Epithelial cell of prostate (primary cell): Measurements from ENCODE around the gene NUDT19.
"Not testable (repeated sequence)": the region's sequence is repeated elsewhere in the genome, so short reads cannot be mapped to it uniquely, and the experiment has no call there.

Source experiments
- DNase-seq: peaks from one replicate; pipeline ENCODE4 v3.0.0-alpha.2; 2011; ENCODE audit warnings: low read depth, low spot score
- H3K27ac ChIP-seq: fragments of 450-650 bp; 2 replicates; pipeline ENCODE4 v1.5.1; 2017; ENCODE audit warnings: mild to moderate bottlenecking

Gene NUDT19

DNA sequence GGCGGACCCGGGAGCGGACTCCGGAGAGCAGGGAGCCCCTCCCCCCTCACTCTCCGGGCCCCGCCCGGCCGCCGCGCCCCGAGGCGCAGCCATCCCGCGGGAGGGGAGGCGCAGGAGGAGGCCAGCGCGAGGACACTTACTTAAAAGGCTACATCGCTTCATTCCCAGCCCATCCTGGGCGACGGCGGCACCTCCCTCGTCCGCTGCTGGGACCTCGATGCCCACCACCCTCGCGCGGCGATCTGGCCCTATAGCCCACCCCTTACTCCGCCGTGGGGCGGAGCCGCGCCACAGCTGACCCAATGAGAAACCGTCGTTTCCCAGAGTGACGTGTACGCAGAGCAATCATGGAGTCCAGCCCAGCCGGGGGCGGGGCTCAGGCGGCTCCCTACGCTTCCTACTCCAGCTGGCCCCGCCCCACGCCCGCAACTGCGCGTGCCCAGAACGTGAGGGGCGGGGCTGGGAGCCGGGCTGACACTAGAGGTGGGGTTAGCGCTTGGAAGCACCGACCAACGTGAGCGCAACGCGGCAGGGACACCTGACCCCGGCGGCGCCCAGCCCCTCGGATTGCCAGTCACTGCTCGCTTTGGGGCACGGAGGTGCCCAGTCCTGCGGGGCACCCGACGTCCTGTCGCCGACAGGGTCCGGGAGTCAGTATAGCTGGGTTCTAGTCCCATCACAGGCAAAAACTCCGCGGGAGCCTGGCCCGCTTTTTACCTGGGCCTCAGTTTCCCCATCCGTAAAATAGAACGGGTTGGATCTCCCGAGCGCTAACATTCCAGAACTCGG is 16.5 kb upstream of the NUDT19 start, which contains the start of gene ANKRD27:
ANKRD27 (minus strand) TSS at position 250 of the 789 bp plus-strand sequence. CDS start 16,165 bp downstream, outside the sequence.
- DNase-seq: peak; percentile 84
- peak within 1 kb of the TSS; percentile 47 for H3K27ac ChIP-seq

DNA sequence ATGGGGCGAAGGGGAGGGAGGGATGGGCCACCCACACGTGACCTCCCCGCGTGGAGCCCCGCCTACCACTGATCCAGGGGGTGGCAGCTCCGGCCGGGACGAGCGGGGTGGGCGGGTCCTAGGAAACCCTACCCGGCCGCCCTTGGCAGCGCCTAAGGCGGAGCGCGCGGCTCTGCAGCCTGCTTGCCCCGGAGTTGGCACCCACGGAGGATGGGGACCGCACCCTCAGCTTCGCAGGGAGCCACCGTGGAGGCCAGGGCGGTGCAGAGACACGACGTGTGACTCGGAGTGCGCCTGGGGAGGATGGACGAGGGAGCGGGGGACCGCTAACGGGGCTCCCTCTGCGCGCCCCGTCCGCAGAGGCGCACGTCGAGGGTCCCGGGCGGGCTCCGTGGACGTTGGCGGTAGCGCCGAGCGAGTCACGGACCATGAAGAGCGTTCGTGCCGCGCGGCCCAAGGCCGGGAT is 15.9 kb upstream of the NUDT19 start, which contains the start of gene RGS9BP:
RGS9BP (plus strand) TSS at position 129 of the 466 bp plus-strand sequence. CDS start 416 bp downstream, outside the sequence.
- peak within 1 kb of the TSS; percentile 47 for H3K27ac ChIP-seq
- DNase-seq: no peak

DNA sequence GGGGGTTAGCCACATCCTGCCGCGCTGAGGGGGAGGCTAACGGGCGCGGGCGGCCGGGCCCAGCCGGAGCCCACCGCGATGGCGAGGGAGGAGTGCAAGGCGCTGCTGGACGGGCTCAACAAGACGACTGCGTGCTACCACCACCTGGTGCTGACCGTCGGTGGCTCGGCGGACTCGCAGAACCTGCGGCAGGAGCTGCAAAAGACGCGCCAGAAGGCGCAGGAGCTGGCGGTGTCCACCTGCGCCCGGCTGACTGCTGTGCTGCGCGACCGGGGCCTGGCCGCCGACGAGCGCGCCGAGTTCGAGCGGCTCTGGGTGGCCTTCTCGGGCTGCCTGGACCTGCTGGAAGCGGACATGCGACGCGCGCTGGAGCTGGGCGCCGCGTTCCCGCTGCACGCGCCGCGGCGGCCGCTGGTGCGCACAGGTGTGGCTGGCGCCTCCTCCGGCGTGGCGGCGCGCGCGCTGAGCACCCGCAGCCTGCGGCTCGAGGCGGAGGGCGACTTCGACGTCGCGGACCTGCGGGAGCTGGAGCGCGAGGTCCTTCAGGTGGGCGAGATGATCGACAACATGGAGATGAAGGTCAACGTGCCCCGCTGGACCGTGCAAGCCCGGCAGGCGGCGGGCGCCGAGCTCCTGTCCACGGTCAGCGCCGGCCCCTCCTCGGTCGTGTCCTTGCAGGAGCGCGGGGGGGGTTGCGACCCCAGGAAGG is 15.3 kb upstream of the NUDT19 start:
- no peak for DNase-seq
- H3K27ac ChIP-seq: no peak overlapping the region

DNA sequence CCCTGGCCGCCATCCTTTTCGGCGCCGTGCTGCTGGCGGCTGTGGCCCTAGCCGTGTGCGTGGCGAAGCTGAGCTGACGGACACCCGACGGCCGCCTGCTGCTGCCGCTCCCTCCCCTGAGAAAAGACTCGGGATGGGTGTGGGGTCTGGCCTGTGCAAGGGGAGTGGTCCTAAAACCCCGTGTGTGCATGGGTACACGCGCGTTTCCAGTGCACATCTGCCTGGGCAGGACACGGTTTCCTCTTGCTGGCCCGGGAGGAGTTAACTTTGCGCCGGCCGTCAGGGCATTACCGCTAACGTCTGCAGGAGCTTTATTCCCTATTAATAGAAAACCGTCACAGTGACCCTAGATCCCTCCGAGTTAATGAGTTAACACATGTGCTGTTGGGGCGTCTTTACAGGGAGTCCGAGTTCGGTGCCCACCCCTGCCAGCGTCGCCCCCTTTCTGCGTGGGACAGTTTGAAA is 14.7 kb upstream of the NUDT19 start:
- no peak overlapping the region for H3K27ac ChIP-seq
- no peak for DNase-seq

DNA sequence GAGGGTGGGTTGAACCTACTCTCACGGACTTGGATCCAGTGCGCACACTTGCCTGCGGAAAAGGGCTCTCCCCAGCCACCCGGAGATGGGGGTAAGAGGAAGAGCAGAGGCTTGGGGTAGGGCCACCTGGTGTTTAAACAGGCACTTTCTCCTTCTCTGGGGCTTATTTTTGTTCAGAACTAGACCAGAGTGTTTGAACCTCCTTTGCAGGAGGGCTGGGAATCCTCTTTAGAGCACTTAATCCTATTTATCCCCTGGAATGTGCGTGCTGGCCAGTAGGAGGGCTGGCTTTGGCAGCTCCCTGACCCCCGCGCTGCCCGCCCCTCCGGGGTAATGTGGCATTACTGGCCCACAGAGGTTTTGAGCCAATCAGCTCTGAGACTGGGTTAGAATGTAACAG is 14.0 kb upstream of the NUDT19 start:
- no peak for DNase-seq
- no peak overlapping the region for H3K27ac ChIP-seq

DNA sequence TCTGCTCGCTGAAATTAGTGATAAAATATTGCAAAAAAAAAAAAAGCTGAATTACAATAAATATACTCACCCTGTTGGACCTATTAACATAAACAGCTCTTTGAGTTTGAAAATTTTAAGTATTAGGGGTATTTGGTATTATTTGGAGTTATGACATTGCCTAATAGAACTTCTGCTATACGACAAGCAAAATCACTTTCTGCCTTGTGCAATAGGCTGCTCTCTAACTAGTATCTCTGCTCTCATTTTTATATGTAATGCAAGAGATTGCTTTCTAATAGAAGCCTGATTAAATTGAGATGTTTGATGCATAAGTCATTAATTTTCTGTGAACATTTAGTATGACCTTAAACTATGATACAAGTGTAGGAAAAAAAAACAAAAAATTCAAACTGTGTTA is 10.6 kb upstream of the NUDT19 start:
- no peak overlapping the region for H3K27ac ChIP-seq
- no peak for DNase-seq

DNA sequence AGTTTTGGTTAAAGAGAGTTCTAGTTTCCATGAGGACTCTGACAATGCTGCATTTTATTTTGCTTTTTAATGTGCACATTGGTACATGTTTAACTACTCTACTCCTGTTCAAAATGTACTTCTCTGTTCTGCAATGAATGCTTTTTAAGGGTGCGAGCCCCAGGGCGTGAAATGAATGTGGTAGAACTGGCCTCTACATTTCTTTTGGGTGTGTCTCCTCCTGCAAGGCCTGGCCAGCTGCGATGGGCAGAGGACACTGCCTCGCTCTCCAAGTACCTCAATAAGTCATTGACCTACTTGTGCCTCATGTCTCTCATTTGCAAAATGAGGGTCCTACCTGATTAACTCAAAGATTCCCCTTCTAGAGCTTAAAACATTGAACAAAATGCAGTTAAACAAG is 9.3 kb upstream of the NUDT19 start:
- DNase-seq: no peak

DNA sequence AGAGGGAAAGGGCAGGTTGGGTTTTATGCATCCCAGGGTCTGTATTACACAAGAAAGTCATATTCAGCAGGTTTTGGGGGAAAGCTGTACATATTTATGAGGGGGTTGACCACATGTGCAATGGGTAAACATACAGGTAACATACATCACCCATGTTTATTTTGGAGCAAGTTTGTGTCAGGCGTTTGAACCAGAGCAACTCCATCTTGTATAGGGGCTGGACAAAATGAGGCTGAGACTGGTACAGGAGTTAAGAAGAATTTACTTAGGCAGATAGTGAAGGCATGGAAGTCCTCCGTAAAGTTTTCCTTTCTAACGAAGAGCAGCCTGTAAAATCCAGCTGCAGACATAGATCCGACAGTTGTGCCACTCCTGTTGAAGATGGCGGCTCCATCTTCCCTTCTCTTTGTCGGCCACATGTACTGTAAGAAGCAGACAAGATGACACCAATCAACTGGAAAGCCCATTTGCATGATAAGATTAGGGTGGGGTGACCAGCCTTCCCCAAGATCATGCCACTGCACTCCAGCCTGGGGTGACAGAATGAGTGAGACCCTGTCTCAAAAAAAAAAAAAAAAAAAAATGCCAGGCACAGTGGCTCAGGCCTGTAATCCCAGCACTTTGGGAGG is 4.7 kb upstream of the NUDT19 start:
- DNase-seq: no peak
- H3K27ac ChIP-seq: no peak overlapping the region

More for the DNA sequence above, 9.3 kb upstream of the NUDT19 start:
- H3K27ac ChIP-seq: peak overlapping the region; percentile 41

DNA sequence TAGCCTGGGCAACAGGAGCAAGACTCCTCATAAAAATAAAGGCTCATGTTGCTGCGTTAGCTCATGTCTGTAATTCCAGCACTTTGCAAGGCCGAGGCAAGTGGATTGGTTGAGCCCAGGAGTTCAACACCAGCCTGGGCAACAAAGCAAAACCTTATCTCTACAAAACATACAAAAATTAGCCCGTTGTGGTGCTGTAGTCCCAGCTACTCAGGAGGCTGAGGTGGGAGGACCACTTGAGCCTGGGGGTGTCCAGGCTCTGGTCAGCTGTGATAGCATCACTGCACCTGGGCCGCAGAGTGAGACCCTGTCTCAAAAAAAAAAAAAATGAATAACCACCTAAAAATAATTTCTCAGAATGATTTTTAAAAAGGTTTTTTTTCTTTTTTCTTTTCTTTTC is 3.9 kb upstream of the NUDT19 start:
- H3K27ac ChIP-seq: no peak overlapping the region
- no peak for DNase-seq

DNA sequence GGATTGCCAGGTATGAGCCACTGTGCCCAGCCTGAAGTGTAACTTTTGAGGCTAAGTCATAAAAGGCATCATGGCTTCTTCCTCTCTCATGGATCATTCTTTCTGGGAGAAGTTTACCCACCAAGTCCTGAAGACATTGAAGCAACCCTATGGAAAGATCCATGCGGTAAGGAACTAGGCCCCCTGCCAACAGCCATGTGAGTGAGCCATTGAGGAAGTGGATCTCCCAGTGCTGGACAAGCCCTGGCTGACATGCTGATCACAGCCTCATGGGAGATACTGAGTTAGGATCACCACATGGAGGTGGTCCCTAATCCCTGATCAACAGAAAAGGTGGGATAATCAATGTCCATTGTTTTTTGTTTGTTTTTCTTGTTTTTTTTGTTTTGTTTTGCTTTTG is 3.3 kb upstream of the NUDT19 start:
- H3K27ac ChIP-seq: no peak overlapping the region
- DNase-seq: no peak

DNA sequence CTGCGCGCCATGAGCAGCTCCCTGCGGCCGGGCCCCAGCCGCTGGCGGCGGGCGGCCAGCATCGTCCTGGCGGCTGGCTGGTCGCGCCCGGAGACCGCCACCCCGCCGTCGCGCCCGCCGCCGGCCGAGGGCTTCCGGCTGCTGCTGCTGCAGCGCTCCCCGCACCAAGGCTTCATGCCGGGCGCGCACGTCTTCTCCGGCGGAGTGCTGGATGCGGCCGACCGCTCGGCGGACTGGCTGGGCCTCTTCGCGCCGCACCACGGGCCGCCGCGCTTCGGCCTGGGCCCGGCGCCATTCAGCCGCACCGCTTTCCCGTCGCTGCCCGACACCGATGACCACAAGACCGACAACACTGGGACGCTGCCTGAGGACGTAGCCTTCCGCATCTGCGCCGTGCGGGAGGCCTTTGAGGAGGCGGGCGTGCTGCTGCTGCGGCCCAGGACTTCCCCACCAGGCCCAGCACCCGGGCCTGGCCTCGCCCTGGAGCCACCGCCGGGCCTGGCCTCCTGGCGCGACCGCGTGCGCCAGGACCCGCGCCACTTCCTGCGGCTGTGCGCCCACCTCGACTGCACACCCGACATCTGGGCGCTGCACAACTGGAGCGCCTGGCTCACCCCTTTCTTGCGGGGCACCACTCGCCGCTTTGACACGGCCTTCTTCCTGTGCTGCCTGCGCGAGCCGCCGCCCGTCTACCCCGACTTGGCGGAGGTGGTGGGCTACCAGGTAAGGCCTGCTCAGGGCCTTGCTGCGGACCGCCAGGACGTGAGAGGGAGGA is 518 bp downstream of the NUDT19 start:
- peak overlapping the region; percentile 69 for H3K27ac ChIP-seq
- no peak for DNase-seq

DNA sequence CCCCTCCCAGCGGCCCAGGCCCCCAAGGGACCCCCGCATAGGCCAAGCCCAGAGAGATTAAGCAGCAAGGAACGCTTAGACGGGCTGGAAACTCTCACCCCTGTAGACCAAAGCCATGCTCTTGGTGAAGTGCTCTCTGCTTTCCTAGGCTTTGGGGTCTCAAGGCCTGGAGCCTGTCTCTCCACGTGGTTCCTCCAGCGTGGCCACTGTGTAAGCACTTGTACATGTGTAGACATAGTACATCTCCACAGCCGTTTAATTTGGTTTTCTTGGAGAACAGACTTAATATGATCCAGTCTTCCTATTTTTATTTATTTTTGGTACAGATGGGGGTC is 1.1 kb downstream of the NUDT19 start:
- peak overlapping the region; percentile 69 for H3K27ac ChIP-seq
- DNase-seq: no peak

DNA sequence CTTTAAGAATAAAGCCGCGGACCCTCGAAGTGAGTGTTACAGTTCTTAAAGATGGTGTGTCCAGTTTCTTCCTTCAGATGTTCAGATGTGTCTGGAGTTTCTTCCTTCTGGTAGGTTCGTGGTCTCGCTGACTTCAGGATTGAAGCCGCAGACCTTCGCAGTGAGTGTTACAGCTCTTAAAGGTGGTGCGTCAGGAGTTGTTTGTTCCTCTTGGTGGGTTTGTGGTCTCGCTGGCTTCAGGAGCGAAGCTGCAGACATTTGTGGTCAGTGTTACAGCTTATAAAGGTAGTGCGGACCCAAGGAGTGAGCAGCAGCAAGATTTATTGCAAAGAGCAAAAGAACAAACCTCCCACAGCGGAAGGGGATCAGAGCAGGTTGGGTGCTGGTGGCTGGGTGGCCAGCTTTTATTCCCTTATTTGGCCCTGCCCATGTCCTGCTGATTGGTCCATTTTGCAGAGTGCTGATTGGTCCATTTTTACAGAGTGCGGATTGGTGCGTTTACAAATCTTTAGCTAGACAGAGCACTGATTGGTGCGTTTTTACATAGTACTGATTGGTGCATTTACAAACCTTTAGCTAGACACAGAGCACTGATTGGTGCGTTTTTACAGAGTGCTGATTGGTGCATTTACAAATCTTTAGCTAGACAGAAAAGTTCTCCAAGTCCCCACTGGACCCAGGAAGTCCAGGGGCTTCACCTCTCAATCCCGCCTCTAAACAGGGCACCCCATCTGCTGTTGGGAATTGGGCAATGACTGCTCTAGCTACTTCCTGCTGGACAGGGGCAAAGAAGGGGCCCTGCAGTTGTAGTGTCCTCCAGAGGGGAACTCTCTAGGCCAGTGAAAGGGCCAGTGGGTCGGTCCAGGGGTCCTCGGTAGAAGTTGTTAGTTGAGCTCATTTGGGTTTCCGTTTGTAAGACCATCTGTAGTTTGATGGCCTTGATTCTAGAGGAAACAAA is 1.8 kb downstream of the NUDT19 start:
- H3K27ac ChIP-seq: peak overlapping the region; percentile 69

DNA sequence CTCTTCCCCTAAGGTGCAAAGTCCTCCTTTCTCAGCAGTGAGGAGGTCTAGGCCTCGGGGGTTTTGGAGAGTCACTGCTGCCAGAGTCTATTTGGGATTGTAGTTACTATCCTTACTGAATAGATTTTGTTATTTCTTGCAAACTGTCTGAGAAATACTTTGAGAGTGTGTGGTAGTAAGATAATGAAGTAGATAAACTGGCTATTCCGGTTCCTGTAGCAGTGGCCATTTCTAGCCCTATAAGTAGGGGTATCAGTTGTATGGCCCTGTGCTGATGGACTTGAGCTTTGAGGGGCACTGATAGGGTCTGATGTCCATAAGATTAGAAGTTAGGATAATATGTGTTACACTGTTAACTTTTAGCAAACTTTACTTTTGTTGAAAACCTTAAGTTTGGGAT is 2.7 kb downstream of the NUDT19 start:
- peak overlapping the region; percentile 44 for H3K27ac ChIP-seq
- DNase-seq: not testable (repeated sequence)

More for the DNA sequence above, 1.8 kb downstream of the NUDT19 start:
- not testable (repeated sequence) for DNase-seq

DNA sequence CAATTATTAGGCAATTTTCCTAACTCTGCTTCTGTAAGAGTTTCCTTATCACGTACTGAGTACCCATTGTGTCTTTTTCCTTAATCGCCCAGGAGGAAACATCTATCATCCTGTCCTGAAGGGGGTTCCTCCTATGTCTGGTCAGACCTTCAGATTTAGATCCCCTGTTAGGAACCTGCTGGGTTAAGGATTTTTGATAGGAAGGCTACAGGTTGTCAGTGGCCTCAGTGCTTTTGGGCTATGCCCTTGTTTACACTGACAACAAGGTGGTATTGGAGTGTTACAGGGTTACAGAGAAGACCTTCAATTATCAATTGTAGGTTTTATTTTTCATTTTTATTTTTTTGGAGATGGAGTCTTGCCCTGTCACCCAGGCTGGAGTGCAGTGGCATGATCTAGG is 3.2 kb downstream of the NUDT19 start:
- H3K27ac ChIP-seq, DNase-seq: not testable (repeated sequence)

DNA sequence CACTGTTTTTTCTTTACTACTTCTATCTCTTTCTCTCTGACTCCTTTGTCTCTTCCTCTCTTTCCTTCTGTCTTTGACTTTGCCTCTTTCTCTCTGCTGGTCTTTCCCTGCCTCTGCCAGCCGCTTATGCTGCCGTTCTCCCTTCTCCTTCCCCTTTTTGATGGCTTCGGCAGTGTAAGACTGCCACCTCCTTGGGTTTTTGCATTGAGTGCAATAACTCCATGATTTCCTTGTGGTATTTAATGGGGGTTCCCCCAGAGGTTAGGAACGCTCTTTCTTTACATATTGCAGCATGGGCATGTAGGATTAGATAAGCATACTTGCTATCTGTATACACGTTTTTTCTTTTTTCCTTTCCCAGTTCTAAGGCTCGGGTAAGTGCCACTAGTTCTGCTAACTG is 3.9 kb downstream of the NUDT19 start:
- H3K27ac ChIP-seq, DNase-seq: not testable (repeated sequence)

DNA sequence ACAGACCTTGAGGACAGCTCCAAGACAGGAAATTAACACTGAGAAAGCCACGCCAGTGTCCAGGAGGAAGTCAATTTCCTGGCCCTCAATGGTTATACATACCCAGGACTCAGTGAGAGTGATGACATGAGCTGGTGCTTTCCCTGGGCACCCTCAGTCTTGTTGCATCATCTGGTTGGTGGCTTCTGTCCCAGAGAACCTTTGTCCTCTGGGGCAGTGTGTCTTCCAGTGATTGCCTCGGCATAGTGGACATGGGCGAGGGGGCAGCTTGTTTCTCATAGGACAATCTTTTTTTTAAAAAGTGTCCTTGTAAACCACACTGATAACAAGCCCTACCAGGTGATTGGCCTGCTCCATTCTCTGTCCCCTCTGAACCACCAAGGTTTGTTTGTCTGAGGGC is 5.2 kb downstream of the NUDT19 start:
- not testable (repeated sequence) for H3K27ac ChIP-seq, DNase-seq

DNA sequence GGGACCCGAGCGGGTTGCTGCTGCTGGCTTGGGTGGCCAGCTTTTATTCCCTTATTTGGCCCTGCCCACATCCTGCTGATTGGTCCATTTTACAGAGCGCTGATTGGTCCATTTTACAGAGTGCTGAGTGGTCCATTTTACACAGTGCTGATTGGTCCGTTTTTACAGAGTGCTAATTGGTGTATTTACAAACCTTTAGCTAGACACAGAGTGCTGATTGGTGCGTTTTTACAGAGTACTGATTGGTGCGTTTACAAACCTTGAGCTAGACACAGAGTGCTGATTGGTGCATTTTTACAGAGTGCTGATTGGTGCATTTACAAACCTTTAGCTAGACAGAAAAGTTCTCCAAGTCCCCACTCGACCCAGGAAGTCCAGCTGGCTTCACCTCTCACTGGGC is 8.5 kb downstream of the NUDT19 start:
- peak overlapping the region; percentile 39 for H3K27ac ChIP-seq
- DNase-seq: not testable (repeated sequence)

DNA sequence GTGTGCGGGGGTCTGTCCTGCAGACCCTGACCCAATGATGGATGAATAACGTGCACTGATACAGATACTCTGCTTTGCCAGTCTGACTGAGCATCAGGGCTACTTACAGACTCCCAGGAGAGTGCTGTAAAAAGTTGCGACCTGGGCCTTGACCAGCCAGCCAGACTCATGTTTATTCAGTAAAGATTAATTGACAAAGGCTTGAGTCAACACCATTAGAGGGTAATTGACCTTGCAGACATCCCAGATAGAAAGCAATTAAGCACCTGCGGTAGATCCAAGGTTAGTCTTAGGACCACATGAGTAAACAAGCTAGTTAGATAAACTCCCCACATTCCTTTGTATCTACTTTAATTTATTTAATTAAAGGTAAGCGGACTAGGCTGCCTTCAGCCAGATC is 10.4 kb downstream of the NUDT19 start:
- peak overlapping the region; percentile 39 for H3K27ac ChIP-seq
- DNase-seq: no peak
